Mesenchymal stem cell (in vitro differentiated cells and primary cell): ENCODE results near the gene PARP15.

Experiments
- DNase-seq: peaks from one replicate; pipeline ENCODE4 v3.0.0-alpha.2; 2013
- H2AFZ ChIP-seq: one replicate; pipeline ENCODE4 v1.6.1; 2013; ENCODE audit warnings: low read depth, mild to moderate bottlenecking, control low read depth, inconsistent platforms, low read length, moderate library complexity
- H2AK5ac ChIP-seq: 2 replicates; pipeline ENCODE4 v1.6.1; 2013; ENCODE audit warnings: low read length, moderate library complexity, mild to moderate bottlenecking, inconsistent platforms; ENCODE audit not compliant: severe bottlenecking
- H2BK120ac ChIP-seq: one replicate; pipeline ENCODE4 v1.6.1; 2013; ENCODE audit warnings: low read depth, mild to moderate bottlenecking, inconsistent platforms, low read length, moderate library complexity
- H2BK12ac ChIP-seq, 2 experiments: one replicate each; pipeline ENCODE4 v1.6.1; 2013; ENCODE audit warnings: inconsistent platforms in 2 of 2, low read length in 2 of 2, mild to moderate bottlenecking in 2 of 2, moderate library complexity in 2 of 2, control low read depth in 1 of 2
- H2BK15ac ChIP-seq: one replicate; pipeline ENCODE4 v1.6.1; 2013; ENCODE audit warnings: mild to moderate bottlenecking, low read depth, inconsistent platforms; ENCODE audit not compliant: poor library complexity, severe bottlenecking
- H2BK5ac ChIP-seq: 2 replicates; pipeline ENCODE4 v1.6.1; 2013; ENCODE audit warnings: low read depth, mild to moderate bottlenecking, low read length, control low read depth, inconsistent platforms; ENCODE audit not compliant: poor library complexity, severe bottlenecking
- H3K14ac ChIP-seq, 2 experiments: one replicate each; pipeline ENCODE4 v1.6.1; 2013; ENCODE audit warnings: inconsistent platforms in 2 of 2, low read length in 2 of 2, control low read depth in 1 of 2, mild to moderate bottlenecking in 1 of 2, moderate library complexity in 1 of 2
- H3K18ac ChIP-seq, 2 experiments: one replicate each; pipeline ENCODE4 v1.6.1; 2013; ENCODE audit warnings: inconsistent platforms in 2 of 2, low read length in 2 of 2, control low read depth in 1 of 2, low read depth in 1 of 2, mild to moderate bottlenecking in 1 of 2
- H3K23ac ChIP-seq, 2 experiments: one replicate each; pipeline ENCODE4 v1.6.1; 2013; ENCODE audit warnings: inconsistent platforms in 2 of 2, low read length in 2 of 2, mild to moderate bottlenecking in 2 of 2, moderate library complexity in 2 of 2, control low read depth in 1 of 2
- H3K27ac ChIP-seq: 2 replicates; pipeline ENCODE4 v1.5.1; 2013; ENCODE audit warnings: mild to moderate bottlenecking, moderate library complexity, low read length, control low read depth, inconsistent platforms; ENCODE audit not compliant: poor library complexity, severe bottlenecking
- H3K27me3 ChIP-seq, 2 experiments: 2 replicates each; pipeline versions ENCODE4 v1.6.1 to v1.7.0; 2013; ENCODE audit warnings: low read length in 2 of 2, mild to moderate bottlenecking in 2 of 2, moderate library complexity in 2 of 2, control low read depth in 1 of 2, inconsistent platforms in 1 of 2; ENCODE audit not compliant: control insufficient read depth in 1 of 2, insufficient read depth in 1 of 2
- H3K36me3 ChIP-seq, 2 experiments: 2 replicates each; pipeline versions ENCODE4 v1.6.1 to v1.7.0; 2013; ENCODE audit warnings: low read length in 2 of 2, control low read depth in 1 of 2, inconsistent platforms in 1 of 2, low read depth in 1 of 2, mild to moderate bottlenecking in 1 of 2; ENCODE audit not compliant: insufficient read depth in 2 of 2, control insufficient read depth in 1 of 2
- H3K4ac ChIP-seq, 2 experiments: one replicate each; pipeline ENCODE4 v1.6.1; 2013; ENCODE audit warnings: inconsistent platforms in 2 of 2, low read length in 2 of 2, mild to moderate bottlenecking in 2 of 2, moderate library complexity in 2 of 2, control low read depth in 1 of 2, low read depth in 1 of 2
- H3K4me1 ChIP-seq: 2 replicates; pipeline ENCODE4 v1.6.1; 2013; ENCODE audit warnings: low read depth, low read length, control low read depth; ENCODE audit not compliant: control insufficient read depth, insufficient read depth
- H3K4me2 ChIP-seq: 2 replicates; pipeline ENCODE4 v1.6.1; 2013; ENCODE audit warnings: low read length, mild to moderate bottlenecking, inconsistent platforms; ENCODE audit not compliant: poor library complexity, severe bottlenecking
- H3K4me3 ChIP-seq, 2 experiments: 2 replicates each; pipeline versions ENCODE4 v1.5.1 to v1.7.0; 2013; ENCODE audit warnings: low read length in 2 of 2, mild to moderate bottlenecking in 2 of 2, control low read depth in 1 of 2, low read depth in 1 of 2; ENCODE audit not compliant: insufficient read depth in 1 of 2
- H3K79me1 ChIP-seq: replicated peaks from 2 replicates; pipeline ENCODE4 v1.6.1; 2013; ENCODE audit warnings: mild to moderate bottlenecking, control low read depth, low read length, inconsistent platforms; ENCODE audit not compliant: poor library complexity, severe bottlenecking
- H3K9ac ChIP-seq: 2 replicates; pipeline ENCODE4 v1.7.0; 2013; ENCODE audit warnings: mild to moderate bottlenecking, low read length, moderate library complexity
- H3K9me3 ChIP-seq: 2 replicates; pipeline ENCODE4 v1.7.0; 2013; ENCODE audit warnings: mild to moderate bottlenecking, low read length; ENCODE audit not compliant: control insufficient read depth
- H4K8ac ChIP-seq: one replicate; pipeline ENCODE4 v1.6.1; 2013; ENCODE audit warnings: inconsistent platforms, mild to moderate bottlenecking, low read length, moderate library complexity
- H4K91ac ChIP-seq: one replicate; pipeline ENCODE4 v1.6.1; 2013; ENCODE audit warnings: mild to moderate bottlenecking, low read length, inconsistent platforms
- WGBS: methylation state at CpG from one replicate; pipeline ENCODE4 v1.1.7; 2013; ENCODE audit warnings: mixed read lengths; 5-methylcytosine and 5-hydroxymethylcytosine counted together

The PARP15 gene

DNA sequence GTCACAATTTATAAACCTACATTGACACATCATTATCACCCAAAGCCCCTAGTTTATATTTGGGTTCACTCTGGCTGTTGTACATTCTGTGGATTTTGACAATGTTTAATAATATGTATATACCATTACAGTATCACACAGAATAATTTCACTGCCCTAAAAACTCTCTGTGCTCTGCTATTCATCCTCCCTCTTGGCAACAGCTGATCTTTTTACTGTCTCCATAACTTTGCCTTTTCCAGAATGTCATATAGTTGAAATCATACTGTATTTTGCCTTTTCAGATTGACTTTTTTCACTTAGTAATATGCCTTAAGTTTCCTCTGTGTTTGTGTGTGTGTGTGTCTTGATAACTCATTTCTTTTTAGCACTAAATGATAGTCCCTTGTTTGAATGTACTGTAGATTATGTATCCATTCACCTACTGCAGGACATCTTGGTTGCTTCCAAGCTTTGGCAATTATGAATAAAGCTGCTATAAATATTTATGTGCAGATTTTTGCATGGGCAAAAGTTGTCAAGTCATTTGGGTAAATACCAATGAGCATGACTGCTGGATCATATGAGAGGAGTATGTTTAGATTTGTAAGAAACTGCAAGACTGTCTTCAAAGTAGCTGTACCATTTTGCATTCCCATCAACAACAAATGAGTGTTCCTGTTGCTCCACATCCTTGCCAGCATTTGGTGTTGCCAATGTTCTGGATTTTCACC, 9.5 kb downstream of the PARP15 start:
- H3K4me2 ChIP-seq, result no peak overlapping the region
- no peak overlapping the region for H2BK5ac ChIP-seq
- H3K4me1 ChIP-seq, result no peaks in the 10 kb centered on the region
- no peak overlapping the region for H4K8ac ChIP-seq
- H3K27ac ChIP-seq, result no peak overlapping the region
- no peak overlapping the region for H3K4me3 ChIP-seq
- H2BK120ac ChIP-seq, result no peak overlapping the region
- no peaks in the 10 kb centered on the region for H3K79me1 ChIP-seq
- H2BK12ac ChIP-seq, result no peak overlapping the region
- H4K91ac ChIP-seq, result no peak overlapping the region
- no peak overlapping the region for H3K18ac ChIP-seq
- H3K9me3 ChIP-seq, result peaks cover 22% of the 10 kb centered on the region
- H2AFZ ChIP-seq, result no peak overlapping the region
- H3K36me3 ChIP-seq, result no peaks in the 10 kb centered on the region
- no peak overlapping the region for H3K4ac ChIP-seq
- H3K23ac ChIP-seq, result no peak overlapping the region
- no peak overlapping the region for H2BK15ac ChIP-seq
- DNase-seq, result no peak
- no peak overlapping the region for H2AK5ac ChIP-seq
- H3K14ac ChIP-seq, result no peak overlapping the region
- H3K9ac ChIP-seq, result no peak overlapping the region
- no peaks in the 10 kb centered on the region for H3K27me3 ChIP-seq

GRCh38 chr3:122587572-122587971, 10.1 kb downstream of the PARP15 start:
- Histone ChIP-seq H4K91ac (no peak overlapping the region), H4K8ac (no peak overlapping the region), H2BK120ac (no peak overlapping the region), H3K14ac (no peak overlapping the region), H3K18ac (no peak overlapping the region), H2BK15ac (no peak overlapping the region), H2BK12ac (no peak overlapping the region), H3K79me1 (no peaks in the 10 kb centered on the region), H3K4me3 (no peak overlapping the region), H3K4me2 (no peak overlapping the region), H3K27me3 (no peaks in the 10 kb centered on the region), H3K27ac (no peak overlapping the region), H3K4me1 (no peaks in the 10 kb centered on the region), H3K36me3 (no peaks in the 10 kb centered on the region), H3K9me3 (peaks cover 16% of the 10 kb centered on the region), H3K9ac (no peak overlapping the region), H2AFZ (no peak overlapping the region), H3K4ac (no peak overlapping the region), H2AK5ac (no peak overlapping the region), H2BK5ac (no peak overlapping the region), H3K23ac (no peak overlapping the region)
- DNase-seq, result no peak
- WGBS, result no CpG with 5 or more reads among the region's 2 CpGs

DNA sequence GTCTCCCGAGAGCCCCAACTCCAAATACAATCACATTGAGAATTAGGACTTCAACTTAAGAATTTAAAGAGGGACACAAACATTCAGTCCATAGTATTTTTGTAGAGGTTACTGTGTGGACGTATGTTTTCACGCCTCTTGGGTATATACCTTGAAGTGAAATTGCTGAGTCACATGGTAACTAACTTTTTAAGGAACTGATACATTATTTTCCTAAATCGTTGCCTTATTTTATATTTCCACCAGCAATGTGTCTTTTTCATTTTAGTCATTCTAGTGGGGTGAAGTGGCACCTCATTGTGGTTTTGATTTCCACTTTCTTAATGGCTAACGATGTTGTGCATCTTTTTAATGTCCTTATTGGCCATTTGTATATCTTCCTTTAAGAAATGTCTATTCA, 11.8 kb downstream of the PARP15 start:
- Histone ChIP-seq H3K27me3 (no peaks in the 10 kb centered on the region), H2BK12ac (no peak overlapping the region), H3K14ac (no peak overlapping the region), H3K4me1 (no peaks in the 10 kb centered on the region), H3K9ac (no peak overlapping the region), H3K23ac (no peak overlapping the region), H2AK5ac (no peak overlapping the region), H4K91ac (no peak overlapping the region), H3K4ac (no peak overlapping the region), H2BK15ac (no peak overlapping the region), H2BK120ac (no peak overlapping the region), H3K79me1 (no peaks in the 10 kb centered on the region), H3K9me3 (peaks cover under 1% of the 10 kb centered on the region), H2AFZ (no peak overlapping the region), H3K36me3 (no peaks in the 10 kb centered on the region), H3K4me2 (no peak overlapping the region), H2BK5ac (no peak overlapping the region), H3K18ac (no peak overlapping the region), H4K8ac (no peak overlapping the region), H3K4me3 (no peak overlapping the region), H3K27ac (no peak overlapping the region)
- DNase-seq, result no peak
- 92% methylated on average over 2 of the region's 5 CpGs for WGBS

GRCh38 chr3:122590610-122591009, 13.2 kb downstream of the PARP15 start:
- no peak overlapping the region for H2BK120ac ChIP-seq
- no peak overlapping the region for H3K14ac ChIP-seq
- no CpG with 5 or more reads among the region's 2 CpGs for WGBS
- H2BK5ac ChIP-seq, result no peak overlapping the region
- H3K9me3 ChIP-seq, result no peaks in the 10 kb centered on the region
- H4K91ac ChIP-seq, result no peak overlapping the region
- DNase-seq, result no peak
- no peak overlapping the region for H3K27ac ChIP-seq
- no peak overlapping the region for H2AK5ac ChIP-seq
- H3K4me3 ChIP-seq, result no peak overlapping the region
- H3K27me3 ChIP-seq, result peaks cover 0 to 6% of the 10 kb centered on the region in 2 experiments
- H3K18ac ChIP-seq, result no peak overlapping the region
- H3K23ac ChIP-seq, result no peak overlapping the region
- H3K9ac ChIP-seq, result no peak overlapping the region
- no peaks in the 10 kb centered on the region for H3K4me1 ChIP-seq
- H3K4me2 ChIP-seq, result no peak overlapping the region
- H2BK12ac ChIP-seq, result no peak overlapping the region
- H2BK15ac ChIP-seq, result no peak overlapping the region
- H3K36me3 ChIP-seq, result no peaks in the 10 kb centered on the region
- H4K8ac ChIP-seq, result no peak overlapping the region
- no peak overlapping the region for H3K4ac ChIP-seq
- H3K79me1 ChIP-seq, result no peaks in the 10 kb centered on the region
- H2AFZ ChIP-seq, result no peak overlapping the region
